Endodermal cell (in vitro differentiated cells): Measurements from ENCODE around the gene TCF3. TPM values are rescaled to one million over a fixed set of nuclear protein-coding genes. Genes with fewer than 3 reads are reported as not detected.

ENCODE experiments used
- DNase-seq: peaks from one replicate; pipeline ENCODE4 v3.0.0-alpha.2; 2017
- H3K27ac ChIP-seq: 2 replicates; pipeline ENCODE4 v1.5.1; 2013; ENCODE audit warnings: mild to moderate bottlenecking, low read depth, low read length, moderate library complexity
- H3K27me3 ChIP-seq: 2 replicates; pipeline ENCODE4 v1.6.1; 2013; ENCODE audit warnings: mild to moderate bottlenecking, low read length, moderate library complexity; ENCODE audit not compliant: insufficient read depth, control insufficient read depth, poor library complexity, severe bottlenecking
- H3K36me3 ChIP-seq: 2 replicates; pipeline ENCODE4 v1.7.0; 2013; ENCODE audit warnings: mild to moderate bottlenecking, low read length, moderate library complexity; ENCODE audit not compliant: control insufficient read depth, insufficient read depth
- H3K4me1 ChIP-seq: one replicate; pipeline ENCODE4 v1.7.0; 2013; ENCODE audit warnings: low read length; ENCODE audit not compliant: control insufficient read depth, insufficient read depth
- H3K4me3 ChIP-seq: 2 replicates; pipeline ENCODE4 v1.5.1; 2013; ENCODE audit warnings: mild to moderate bottlenecking, low read length, moderate library complexity
- H3K9ac ChIP-seq: 2 replicates; pipeline ENCODE4 v1.6.1; 2013; ENCODE audit warnings: mild to moderate bottlenecking, low read length, moderate library complexity; ENCODE audit not compliant: poor library complexity, severe bottlenecking; ENCODE audit errors: extremely low read depth
- H3K9me3 ChIP-seq: 2 replicates; pipeline ENCODE4 v1.6.1; 2013; ENCODE audit warnings: mild to moderate bottlenecking, low read length, moderate library complexity; ENCODE audit not compliant: control insufficient read depth
- H3K27ac Mint-ChIP-seq: 2 replicates; pipeline ENCODE4 v1.8.0; 2020; ENCODE audit warnings: mixed read lengths
- H3K27me3 Mint-ChIP-seq: 2 replicates; pipeline ENCODE4 v1.8.0; 2021; ENCODE audit warnings: mild to moderate bottlenecking, mixed read lengths; ENCODE audit not compliant: insufficient read depth
- H3K36me3 Mint-ChIP-seq: 2 replicates; pipeline ENCODE4 v1.8.0; 2020; ENCODE audit warnings: low read depth, mixed read lengths
- H3K4me1 Mint-ChIP-seq: 2 replicates; pipeline ENCODE4 v1.8.0; 2020; ENCODE audit warnings: mixed read lengths
- H3K4me3 Mint-ChIP-seq: 2 replicates; pipeline ENCODE4 v1.8.0; 2020; ENCODE audit warnings: mild to moderate bottlenecking, moderate library complexity, mixed read lengths
- H3K9me3 Mint-ChIP-seq: 2 replicates; pipeline ENCODE4 v1.8.0; 2020; ENCODE audit warnings: mild to moderate bottlenecking, mixed read lengths
- WGBS, 2 experiments: methylation state at CpG; one replicate each; pipeline versions ENCODE4 v1.1.5 to v1.1.7; 2013; ENCODE audit warnings: missing lambda C conversion rate in 2 of 2, mixed read lengths in 1 of 2; ENCODE audit not compliant: insufficient coverage in 1 of 2, insufficient read length in 1 of 2; 5-methylcytosine and 5-hydroxymethylcytosine counted together
- total RNA-seq, 2 donors: library from RNA; stranded (reverse); fragmentation: NEBNext Ultra II Directional in 1 of 2; extraction: Animal tissue kit (Norgen Biotek cat#: 25700) in 1 of 2; gene quantifications; 2 replicates in 1 of 2; 3 replicates in 1 of 2; pipeline ENCODE4 v1.2.1, GENCODE V29; 2021
- TF ChIP-seq, protein P1 (sequence below): fragments of 200-600 bp; sonication (generic); conservative IDR thresholded peaks from 2 replicates; pipeline ENCODE4 v1.5.0; 2021; ENCODE audit warnings: antibody characterized with exemption, mild to moderate bottlenecking

TCF3 gene
- total RNA-seq, 2 donors from 2014 or later: 233 to 268 TPM

DNA sequence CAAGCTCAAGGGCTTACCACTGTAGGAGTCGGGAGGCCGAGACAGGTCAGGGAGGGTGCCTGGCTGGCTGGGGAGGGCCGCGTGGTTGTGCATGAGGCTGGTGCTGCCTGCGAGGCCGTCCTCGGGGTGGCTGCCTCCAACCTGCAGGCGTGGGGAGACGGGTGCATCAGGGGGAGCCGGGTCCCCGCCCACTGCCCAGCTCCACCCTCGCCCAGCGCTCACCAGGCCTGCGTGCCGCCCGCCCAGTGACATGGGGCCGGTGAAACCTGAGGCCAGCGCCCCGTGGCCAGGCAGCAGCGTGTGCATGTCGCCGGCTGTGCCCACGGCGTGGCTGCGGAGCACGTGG is 33.3 kb downstream of the TCF3 start:
- H3K9me3 Mint-ChIP-seq: no peaks in the 10 kb centered on the region
- peaks cover 59% of the 10 kb centered on the region for H3K36me3 Mint-ChIP-seq
- 98% methylated on average over 11 to 26 of the region's 26 CpGs for WGBS, 2 experiments
- Histone ChIP-seq H3K27ac (no peak overlapping the region), H3K9me3 (no peaks in the 10 kb centered on the region), H3K4me3 (no peak overlapping the region), H3K4me1 (no peaks in the 10 kb centered on the region), H3K27me3 (no peaks in the 10 kb centered on the region), H3K9ac (no peak overlapping the region), H3K36me3 (peaks cover 71% of the 10 kb centered on the region)
- no peak overlapping the region for H3K4me3 Mint-ChIP-seq
- H3K27me3 Mint-ChIP-seq: no peaks in the 10 kb centered on the region
- H3K4me1 Mint-ChIP-seq: no peaks in the 10 kb centered on the region
- DNase-seq: no peak
- TF ChIP-seq, protein P1, sequence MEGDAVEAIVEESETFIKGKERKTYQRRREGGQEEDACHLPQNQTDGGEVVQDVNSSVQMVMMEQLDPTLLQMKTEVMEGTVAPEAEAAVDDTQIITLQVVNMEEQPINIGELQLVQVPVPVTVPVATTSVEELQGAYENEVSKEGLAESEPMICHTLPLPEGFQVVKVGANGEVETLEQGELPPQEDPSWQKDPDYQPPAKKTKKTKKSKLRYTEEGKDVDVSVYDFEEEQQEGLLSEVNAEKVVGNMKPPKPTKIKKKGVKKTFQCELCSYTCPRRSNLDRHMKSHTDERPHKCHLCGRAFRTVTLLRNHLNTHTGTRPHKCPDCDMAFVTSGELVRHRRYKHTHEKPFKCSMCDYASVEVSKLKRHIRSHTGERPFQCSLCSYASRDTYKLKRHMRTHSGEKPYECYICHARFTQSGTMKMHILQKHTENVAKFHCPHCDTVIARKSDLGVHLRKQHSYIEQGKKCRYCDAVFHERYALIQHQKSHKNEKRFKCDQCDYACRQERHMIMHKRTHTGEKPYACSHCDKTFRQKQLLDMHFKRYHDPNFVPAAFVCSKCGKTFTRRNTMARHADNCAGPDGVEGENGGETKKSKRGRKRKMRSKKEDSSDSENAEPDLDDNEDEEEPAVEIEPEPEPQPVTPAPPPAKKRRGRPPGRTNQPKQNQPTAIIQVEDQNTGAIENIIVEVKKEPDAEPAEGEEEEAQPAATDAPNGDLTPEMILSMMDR: no peak
- no peak overlapping the region for H3K27ac Mint-ChIP-seq

DNA sequence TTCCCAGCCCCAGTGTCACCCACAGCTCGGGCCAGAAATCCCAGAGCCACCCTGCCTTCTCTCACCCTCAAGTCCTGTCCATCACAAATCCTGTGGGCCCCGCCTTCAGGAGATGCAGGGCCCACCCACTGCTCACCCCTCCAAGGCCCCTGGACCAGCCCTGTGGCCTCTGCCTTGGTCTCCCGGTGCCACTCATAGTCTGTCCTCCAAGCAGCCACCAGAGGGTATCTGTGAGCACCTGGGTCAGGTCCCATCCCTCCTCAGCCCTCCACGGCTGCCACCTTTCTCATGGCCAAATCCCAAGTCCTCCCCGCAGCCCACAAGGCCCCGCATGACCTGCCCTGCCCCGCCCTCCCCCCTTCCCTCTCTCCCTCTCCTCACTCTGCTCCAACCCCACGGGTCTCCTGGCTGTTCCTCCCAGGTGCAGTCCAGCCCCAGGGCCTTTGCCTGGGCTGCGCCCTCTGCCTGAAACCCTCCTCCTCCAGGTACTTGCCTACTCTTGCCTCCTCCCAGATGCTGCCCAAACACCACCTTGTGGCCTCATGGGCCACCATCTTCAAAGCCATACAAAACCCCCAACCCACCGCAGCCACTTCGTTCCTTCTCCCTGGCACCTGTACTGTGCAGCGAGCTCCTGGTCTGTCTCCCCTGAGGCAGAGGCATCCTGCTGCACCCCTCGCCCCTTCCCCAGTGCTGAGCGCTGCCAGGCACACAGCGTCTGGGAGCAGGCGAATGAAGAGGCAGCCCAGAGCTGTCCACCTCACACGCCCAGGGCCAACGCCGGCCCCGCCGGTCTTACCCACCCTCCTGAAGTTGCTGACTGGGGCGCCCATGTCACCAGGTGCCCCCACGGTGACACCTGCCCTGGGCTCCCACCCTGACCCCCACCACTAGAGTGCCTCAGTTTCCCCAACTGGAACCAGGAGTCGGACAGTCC is 34.0 kb downstream of the TCF3 start:
- H3K9me3 Mint-ChIP-seq: no peaks in the 10 kb centered on the region
- TF ChIP-seq, protein P1: peak; percentile 72
- Histone ChIP-seq H3K4me1 (no peaks in the 10 kb centered on the region), H3K27ac (peak overlapping the region; percentile 32), H3K36me3 (peaks cover 71% of the 10 kb centered on the region), H3K9ac (no peak overlapping the region), H3K27me3 (no peaks in the 10 kb centered on the region), H3K4me3 (no peak overlapping the region), H3K9me3 (no peaks in the 10 kb centered on the region)
- peaks cover 64% of the 10 kb centered on the region for H3K36me3 Mint-ChIP-seq
- peak; percentile 89 for DNase-seq
- H3K4me1 Mint-ChIP-seq: no peaks in the 10 kb centered on the region
- no peak overlapping the region for H3K4me3 Mint-ChIP-seq
- H3K27ac Mint-ChIP-seq: peak overlapping the region; percentile 56
- 92 to 93% methylated on average over 9 to 24 of the region's 24 CpGs for WGBS, 2 experiments
- no peaks in the 10 kb centered on the region for H3K27me3 Mint-ChIP-seq

DNA sequence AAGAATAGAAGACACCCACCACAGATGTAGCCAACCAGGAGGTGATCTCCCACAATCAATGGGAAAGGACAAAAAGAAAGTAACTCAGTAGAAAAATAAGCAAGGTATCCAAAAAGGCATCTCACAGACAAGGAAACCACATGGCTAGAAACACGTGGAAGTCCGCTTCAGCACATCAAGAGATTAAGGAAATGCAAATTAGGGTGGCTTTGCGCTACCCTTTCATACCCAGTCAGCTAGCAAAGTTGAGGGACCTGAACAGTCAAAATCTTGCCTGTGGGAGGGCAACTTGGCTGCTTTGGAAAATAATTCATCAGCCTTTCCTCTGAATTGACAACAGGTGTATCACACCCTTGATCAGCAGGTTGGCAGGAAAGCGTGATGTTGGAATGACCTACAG is 35.5 kb downstream of the TCF3 start:
- H3K27ac ChIP-seq: no peak overlapping the region
- H3K4me1 Mint-ChIP-seq: no peaks in the 10 kb centered on the region
- peak overlapping the region; percentile 7 for H3K27ac Mint-ChIP-seq
- H3K9me3 Mint-ChIP-seq: no peaks in the 10 kb centered on the region
- H3K27me3 ChIP-seq: no peaks in the 10 kb centered on the region
- peaks cover 67% of the 10 kb centered on the region for H3K36me3 Mint-ChIP-seq
- H3K27me3 Mint-ChIP-seq: no peaks in the 10 kb centered on the region
- H3K9me3 ChIP-seq: no peaks in the 10 kb centered on the region
- WGBS, 2 experiments: 76 to 81% methylated on average over 3 to 4 of the region's 4 CpGs
- H3K4me1 ChIP-seq: no peaks in the 10 kb centered on the region
- peaks cover 76% of the 10 kb centered on the region for H3K36me3 ChIP-seq
- DNase-seq: no peak
- no peak overlapping the region for H3K4me3 ChIP-seq
- no peak overlapping the region for H3K4me3 Mint-ChIP-seq
- no peak overlapping the region for H3K9ac ChIP-seq
- TF ChIP-seq, protein P1: no peak
